ENCODE data around the gene KANSL1L.

- TF ChIP-seq POLR2A (IDR thresholded peaks at IDR 0.05) = no peak
- TF ChIP-seq CTCF (IDR thresholded peaks at IDR 0.05) = no peak
- TF ChIP-seq EP300 (IDR thresholded peaks at IDR 0.05) = no peak
- no peak for TF ChIP-seq POLR2AphosphoS5 (IDR thresholded peaks at IDR 0.05)
Observed at GRCh38 chr2:210188755-210189154, 17.5 kb upstream of the KANSL1L start.

All from suprapubic skin (tissue), 4 donors.